ENCODE results near the gene VWA5B1.

DNA sequence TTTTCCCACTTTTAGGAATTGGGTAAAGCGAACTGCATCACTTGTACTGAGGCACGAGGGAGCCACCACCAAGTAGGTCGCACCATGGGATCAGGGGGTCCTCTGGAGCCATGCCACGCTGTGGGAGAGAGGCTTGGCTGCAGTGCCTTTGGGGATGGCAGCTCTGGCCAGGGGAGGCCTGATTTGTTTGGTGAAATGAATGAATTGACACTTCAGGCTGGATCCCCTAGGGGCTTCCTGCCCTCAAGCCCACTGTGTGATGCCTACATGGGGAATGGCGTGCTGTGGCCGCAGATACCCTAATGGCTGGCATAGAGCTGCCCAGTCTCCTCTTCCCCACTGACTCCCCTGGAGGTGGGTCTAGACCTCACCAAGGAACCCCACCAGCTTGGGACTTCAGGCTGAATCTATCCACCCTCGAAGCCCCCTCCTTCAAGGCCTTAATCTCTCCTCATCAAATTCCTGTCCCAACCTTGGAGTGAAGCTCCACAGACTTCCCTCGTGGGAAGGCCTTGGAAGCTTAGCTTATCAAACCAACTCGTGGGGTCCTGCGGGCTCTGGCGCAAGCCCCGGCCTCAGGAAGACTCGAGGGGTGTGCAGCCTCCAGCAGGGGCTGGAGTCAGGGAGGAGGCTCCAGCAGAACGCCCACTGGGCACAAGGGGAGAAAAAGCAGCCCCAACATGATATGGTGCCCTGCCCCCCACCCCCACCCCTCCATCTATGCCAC, 64.6 kb downstream of the VWA5B1 start:
- TF ChIP-seq CTCF (conservative IDR thresholded peaks at IDR 0.05; ENCODE audit: low read depth, low read length) (no peak), MAZ (IDR thresholded peaks at IDR 0.05; ENCODE audit: borderline replicate concordance, low read depth, low read length) (no peak), POLR2A (IDR thresholded peaks at IDR 0.05; ENCODE audit: low read depth, low read length) (no peak), SMC3 (IDR thresholded peaks at IDR 0.05; ENCODE audit: low read depth, low read length) (no peak), ELK1 (IDR thresholded peaks at IDR 0.05; ENCODE audit: borderline replicate concordance, low read depth, low read length) (no peak), RAD21 (IDR thresholded peaks at IDR 0.05; ENCODE audit: low read length) (no peak)

Measured in IMR-90 (cell line).